Natural killer cell (primary cell): ENCODE measurements around the gene FIBCD1. TPM values are rescaled to one million over a fixed set of nuclear protein-coding genes. Genes with fewer than 3 reads are reported as not detected.

Experiments used
- ATAC-seq, 3 donors: fragments of 150-1000 bp in 2 of 3; fragments of 200-7000 bp in 1 of 3; cut with Tn5 transposase; 1 replicate in 1 of 3; 2 replicates in 2 of 3; pipeline ENCODE4 v1.10.0; 2021; ENCODE audit warnings: mild to moderate bottlenecking in 2 of 3, moderate library complexity in 2 of 3
- DNase-seq, 2 donors: peaks; one replicate each; pipeline versions ENCODE4 v3.0.0 to v3.0.0-alpha.2; 2013 to 2021; ENCODE audit warnings: mixed read lengths in 1 of 2
- H3K27ac ChIP-seq: one replicate; pipeline ENCODE4 v1.5.1; 2013; ENCODE audit warnings: mild to moderate bottlenecking, low read length
- H3K27me3 ChIP-seq: one replicate; pipeline ENCODE4 v1.6.1; 2013; ENCODE audit warnings: low read length; ENCODE audit not compliant: control insufficient read depth, insufficient read depth
- H3K36me3 ChIP-seq: one replicate; pipeline ENCODE4 v1.6.1; 2013; ENCODE audit warnings: low read length; ENCODE audit not compliant: control insufficient read depth, insufficient read depth
- H3K4me1 ChIP-seq: one replicate; pipeline ENCODE4 v1.6.1; 2013; ENCODE audit warnings: low read length; ENCODE audit not compliant: control insufficient read depth, insufficient read depth
- H3K4me3 ChIP-seq: one replicate; pipeline ENCODE4 v1.5.1; 2013; ENCODE audit warnings: low read length
- H3K9me3 ChIP-seq: one replicate; pipeline ENCODE4 v1.6.1; 2013; ENCODE audit warnings: low read length; ENCODE audit not compliant: control insufficient read depth, insufficient read depth
- H3K27ac Mint-ChIP-seq, 2 donors: one replicate each; pipeline ENCODE4 v1.8.0; 2022; ENCODE audit warnings: mild to moderate bottlenecking in 2 of 2, mixed read lengths in 2 of 2, moderate library complexity in 1 of 2
- H3K27me3 Mint-ChIP-seq, 2 donors: one replicate each; pipeline ENCODE4 v1.8.0; 2022; ENCODE audit warnings: low read depth in 2 of 2, mixed read lengths in 2 of 2
- H3K36me3 Mint-ChIP-seq: one replicate; pipeline ENCODE4 v1.8.0; 2022; ENCODE audit warnings: mixed read lengths
- H3K4me1 Mint-ChIP-seq, 2 donors: one replicate each; pipeline ENCODE4 v1.8.0; 2022; ENCODE audit warnings: mixed read lengths in 2 of 2
- H3K4me3 Mint-ChIP-seq: one replicate; pipeline ENCODE4 v1.8.0; 2022; ENCODE audit warnings: mild to moderate bottlenecking, moderate library complexity, mixed read lengths
- H3K9me3 Mint-ChIP-seq, 2 donors: one replicate each; pipeline ENCODE4 v1.8.0; 2022; ENCODE audit warnings: mixed read lengths in 2 of 2
- WGBS: methylation state at CpG from one replicate; pipeline ENCODE4 v1.1.7; 2013; ENCODE audit warnings: missing lambda C conversion rate; ENCODE audit not compliant: insufficient coverage; 5-methylcytosine and 5-hydroxymethylcytosine counted together
- intact Hi-C: fragments of 100-400 bp; cut with micrococcal nuclease; formaldehyde crosslinking; loops from one replicate; pipeline ENCODE4 v1.14.2; 2022
- total RNA-seq, 4 donors: library from RNA; stranded (reverse); fragments of 120-200 nt in 1 of 4; gene quantifications; one replicate each; pipeline versions ENCODE4 v1.2.3 to v1.2.4, GENCODE V29; 2013 to 2022
- TF ChIP-seq, protein P1 (sequence below): fragments of 200-600 bp; IDR thresholded peaks from one replicate; pipeline ENCODE4 v1.8.0; 2022; ENCODE audit warnings: antibody characterized with exemption

The FIBCD1 gene, protein sequence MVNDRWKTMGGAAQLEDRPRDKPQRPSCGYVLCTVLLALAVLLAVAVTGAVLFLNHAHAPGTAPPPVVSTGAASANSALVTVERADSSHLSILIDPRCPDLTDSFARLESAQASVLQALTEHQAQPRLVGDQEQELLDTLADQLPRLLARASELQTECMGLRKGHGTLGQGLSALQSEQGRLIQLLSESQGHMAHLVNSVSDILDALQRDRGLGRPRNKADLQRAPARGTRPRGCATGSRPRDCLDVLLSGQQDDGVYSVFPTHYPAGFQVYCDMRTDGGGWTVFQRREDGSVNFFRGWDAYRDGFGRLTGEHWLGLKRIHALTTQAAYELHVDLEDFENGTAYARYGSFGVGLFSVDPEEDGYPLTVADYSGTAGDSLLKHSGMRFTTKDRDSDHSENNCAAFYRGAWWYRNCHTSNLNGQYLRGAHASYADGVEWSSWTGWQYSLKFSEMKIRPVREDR
- total RNA-seq, result not detected
- not detected for total RNA-seq (2013)

DNA sequence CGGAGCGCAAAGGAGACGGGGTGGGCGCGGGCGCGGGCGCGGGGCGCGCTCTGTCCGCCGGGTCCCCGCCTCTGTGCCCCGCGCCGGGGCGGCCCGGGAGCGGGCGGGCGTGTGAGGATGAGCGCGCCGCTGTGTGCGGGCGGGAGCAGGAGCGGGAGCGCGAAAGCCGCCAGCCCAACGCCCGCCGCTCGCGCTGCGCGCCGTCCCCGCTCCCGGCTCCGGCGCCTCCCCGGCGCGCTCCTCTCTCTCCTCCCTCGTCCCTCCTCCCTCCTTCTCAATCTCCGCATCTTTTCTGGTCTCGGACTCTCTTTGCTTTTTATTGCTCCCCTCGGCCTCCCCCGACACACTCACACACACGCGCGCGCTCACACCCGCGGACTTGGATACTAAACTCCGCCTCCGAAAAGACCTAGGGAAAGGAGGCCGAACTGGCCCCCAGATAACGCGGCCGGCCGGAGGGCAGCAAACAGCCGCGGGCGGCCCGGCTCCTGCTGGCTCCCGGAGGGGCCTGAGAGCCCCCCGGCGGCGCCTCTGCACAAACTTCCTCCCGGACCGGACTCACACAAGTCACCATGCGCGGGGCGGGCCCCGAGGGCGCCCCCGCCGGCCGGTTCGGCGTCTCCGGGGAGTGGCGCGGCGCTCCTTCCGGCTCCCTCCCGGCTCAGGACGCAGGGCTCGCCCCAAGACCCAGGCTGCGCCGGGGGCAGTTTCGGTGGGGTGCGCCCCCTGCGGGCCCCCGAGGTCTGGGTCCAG, at the start of gene FIBCD1:
Gene FIBCD1, minus strand, starts transcription at position 596 of the 753 bp plus-strand sequence. CDS start 640 bp downstream, outside the sequence.
- no peak within 1 kb of the TSS for H3K4me3 ChIP-seq
- peaks cover 16% of the 10 kb centered on the region for H3K27me3 ChIP-seq
- Mint-ChIP-seq H3K4me1 (peaks cover 0 to 9% of the 10 kb centered on the region in 2 donors), H3K9me3 (no peaks in the 10 kb centered on the region), H3K27me3 (peaks cover 35 to 42% of the 10 kb centered on the region in 2 donors), H3K4me3 (no peak within 1 kb of the TSS), H3K27ac (no peak within 1 kb of the TSS), H3K36me3 (no peaks in the 10 kb centered on the region)
- DNase-seq (no peak), ATAC-seq (no peak)
- TF ChIP-seq, protein P1, sequence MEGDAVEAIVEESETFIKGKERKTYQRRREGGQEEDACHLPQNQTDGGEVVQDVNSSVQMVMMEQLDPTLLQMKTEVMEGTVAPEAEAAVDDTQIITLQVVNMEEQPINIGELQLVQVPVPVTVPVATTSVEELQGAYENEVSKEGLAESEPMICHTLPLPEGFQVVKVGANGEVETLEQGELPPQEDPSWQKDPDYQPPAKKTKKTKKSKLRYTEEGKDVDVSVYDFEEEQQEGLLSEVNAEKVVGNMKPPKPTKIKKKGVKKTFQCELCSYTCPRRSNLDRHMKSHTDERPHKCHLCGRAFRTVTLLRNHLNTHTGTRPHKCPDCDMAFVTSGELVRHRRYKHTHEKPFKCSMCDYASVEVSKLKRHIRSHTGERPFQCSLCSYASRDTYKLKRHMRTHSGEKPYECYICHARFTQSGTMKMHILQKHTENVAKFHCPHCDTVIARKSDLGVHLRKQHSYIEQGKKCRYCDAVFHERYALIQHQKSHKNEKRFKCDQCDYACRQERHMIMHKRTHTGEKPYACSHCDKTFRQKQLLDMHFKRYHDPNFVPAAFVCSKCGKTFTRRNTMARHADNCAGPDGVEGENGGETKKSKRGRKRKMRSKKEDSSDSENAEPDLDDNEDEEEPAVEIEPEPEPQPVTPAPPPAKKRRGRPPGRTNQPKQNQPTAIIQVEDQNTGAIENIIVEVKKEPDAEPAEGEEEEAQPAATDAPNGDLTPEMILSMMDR, result no peak
- intact Hi-C loops, result no loop called here
- H3K27ac ChIP-seq, result no peak within 1 kb of the TSS
- peaks cover 5% of the 10 kb centered on the region for H3K4me1 ChIP-seq
- no peaks in the 10 kb centered on the region for H3K9me3 ChIP-seq
- WGBS, result under 1% methylated on average over 98 of the region's 98 CpGs
- H3K36me3 ChIP-seq, result no peaks in the 10 kb centered on the region

DNA sequence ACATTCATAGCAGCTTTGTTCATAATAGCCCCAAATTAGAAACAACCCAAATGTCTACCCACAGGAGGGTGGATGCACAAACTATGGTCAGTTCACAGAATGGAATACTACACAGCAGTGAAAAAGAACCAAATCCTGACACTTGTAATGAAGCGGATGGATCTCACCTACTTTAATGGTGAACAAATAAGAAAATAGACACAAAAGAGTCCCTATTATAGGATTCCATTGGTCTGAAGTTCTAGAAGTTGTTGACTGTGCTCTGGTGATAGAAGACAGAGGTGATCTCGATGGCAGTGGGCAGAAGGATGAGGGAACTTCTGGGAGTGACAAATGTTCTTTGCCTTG, 49.3 kb upstream of the FIBCD1 start:
- Mint-ChIP-seq H3K27me3 (no peaks in the 10 kb centered on the region), H3K9me3 (no peaks in the 10 kb centered on the region), H3K27ac (no peak overlapping the region), H3K4me1 (peaks cover 0 to 5% of the 10 kb centered on the region in 2 donors), H3K36me3 (no peaks in the 10 kb centered on the region), H3K4me3 (no peak overlapping the region)
- DNase-seq, result no peak
- H3K4me3 ChIP-seq, result no peak overlapping the region
- ATAC-seq, result no peak
- H3K27ac ChIP-seq, result no peak overlapping the region
- TF ChIP-seq, protein P1, result no peak
- H3K27me3 ChIP-seq, result no peaks in the 10 kb centered on the region
- H3K36me3 ChIP-seq, result no peaks in the 10 kb centered on the region
- 100% methylated on average over 1 of the region's 2 CpGs for WGBS
- H3K9me3 ChIP-seq, result no peaks in the 10 kb centered on the region
- intact Hi-C loops, result no loop called here
- H3K4me1 ChIP-seq, result peaks cover 4% of the 10 kb centered on the region

DNA sequence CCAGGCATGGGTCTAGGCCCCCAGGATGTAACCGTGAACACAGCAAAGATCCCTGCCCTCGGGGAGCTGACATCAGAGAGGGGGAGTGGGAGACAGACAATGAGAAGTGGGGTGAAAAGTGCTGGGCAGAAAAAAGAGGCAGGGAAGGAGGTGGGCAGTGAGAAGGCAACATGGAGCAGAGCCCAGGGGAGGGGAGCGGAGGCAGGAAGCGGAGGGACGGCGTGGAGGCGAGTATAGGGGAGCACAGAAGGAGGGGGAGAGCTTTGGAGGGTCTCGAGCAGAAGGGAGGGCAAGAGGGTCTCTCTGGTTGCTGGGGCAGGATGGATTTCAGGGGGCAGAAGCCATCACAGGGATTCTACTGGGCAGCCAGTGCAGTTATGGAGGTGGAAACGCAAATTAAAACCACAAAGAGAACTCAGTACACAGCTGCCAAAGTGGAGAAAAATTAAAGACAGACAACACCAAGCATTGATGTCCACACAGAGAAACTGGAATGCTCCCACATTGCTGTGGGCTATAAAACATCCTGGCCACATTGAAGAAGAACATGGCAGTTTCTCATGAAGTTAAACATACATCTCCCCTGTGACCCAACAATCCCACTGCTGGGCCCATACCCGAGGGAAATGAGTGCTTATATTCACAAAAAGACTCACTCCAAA, 48.8 kb upstream of the FIBCD1 start:
- Mint-ChIP-seq H3K4me3 (no peak overlapping the region), H3K27me3 (no peaks in the 10 kb centered on the region), H3K9me3 (no peaks in the 10 kb centered on the region), H3K27ac (no peak overlapping the region), H3K4me1 (peaks cover 0 to 5% of the 10 kb centered on the region in 2 donors), H3K36me3 (no peaks in the 10 kb centered on the region)
- Histone ChIP-seq H3K27ac (no peak overlapping the region), H3K9me3 (no peaks in the 10 kb centered on the region), H3K36me3 (no peaks in the 10 kb centered on the region), H3K27me3 (no peaks in the 10 kb centered on the region), H3K4me3 (no peak overlapping the region), H3K4me1 (no peaks in the 10 kb centered on the region)
- no peak for ATAC-seq
- TF ChIP-seq, protein P1, result no peak
- intact Hi-C loops, result no loop called here
- 78% methylated on average over 10 of the region's 10 CpGs for WGBS
- DNase-seq, result no peak
